Brain microvascular endothelial cell (primary cell): ENCODE results near the gene ADGRL1.
"Not testable (repeated sequence)": the region's sequence is repeated elsewhere in the genome, so short reads cannot be mapped to it uniquely, and the experiment has no call there.

ENCODE experiments used
- DNase-seq: peaks from one replicate; pipeline ENCODE4 v3.0.0-alpha.2; 2020
- H3K27ac ChIP-seq: fragments of 250-450 bp; sonication (Bioruptor Pico); 2 replicates; pipeline ENCODE4 v1.5.1; 2020; ENCODE audit warnings: mild to moderate bottlenecking, moderate library complexity
- H3K27me3 ChIP-seq: fragments of 250-450 bp; sonication (Bioruptor Pico); replicated peaks from 2 replicates; pipeline ENCODE4 v1.5.1; 2020; ENCODE audit warnings: mild to moderate bottlenecking
- H3K36me3 ChIP-seq: fragments of 250-450 bp; sonication (Bioruptor Pico); replicated peaks from 2 replicates; pipeline ENCODE4 v1.5.1; 2020; ENCODE audit warnings: mild to moderate bottlenecking
- H3K4me3 ChIP-seq: 2 replicates; pipeline ENCODE4 v1.5.1; 2011; ENCODE audit warnings: low read depth, mild to moderate bottlenecking, control low read depth, low read length, moderate library complexity
- CTCF ChIP-seq: IDR thresholded peaks from 2 replicates; pipeline ENCODE4 v1.5.1; 2011; ENCODE audit warnings: low read depth, mild to moderate bottlenecking, moderate library complexity, low read length, control low read depth, inconsistent platforms; ENCODE audit errors: missing control alignments
- in situ Hi-C: cut with HindIII; loops from 2 replicates; pipeline ENCODE4 v1.10.0; 2017; ENCODE audit warnings: low sequenced_read_pairs, low pct_ligation_motif_present

ADGRL1 gene

GRCh38 chr19:14203177-14203576 is 2.8 kb downstream of the ADGRL1 start:
- Histone ChIP-seq H3K36me3 (no peaks in the 10 kb centered on the region), H3K27ac (no peak overlapping the region), H3K27me3 (peaks cover 2% of the 10 kb centered on the region), H3K4me3 (no peak overlapping the region)
- in situ Hi-C loops, result no loop called here
- TF ChIP-seq CTCF, result no peak
- DNase-seq, result no peak

DNA sequence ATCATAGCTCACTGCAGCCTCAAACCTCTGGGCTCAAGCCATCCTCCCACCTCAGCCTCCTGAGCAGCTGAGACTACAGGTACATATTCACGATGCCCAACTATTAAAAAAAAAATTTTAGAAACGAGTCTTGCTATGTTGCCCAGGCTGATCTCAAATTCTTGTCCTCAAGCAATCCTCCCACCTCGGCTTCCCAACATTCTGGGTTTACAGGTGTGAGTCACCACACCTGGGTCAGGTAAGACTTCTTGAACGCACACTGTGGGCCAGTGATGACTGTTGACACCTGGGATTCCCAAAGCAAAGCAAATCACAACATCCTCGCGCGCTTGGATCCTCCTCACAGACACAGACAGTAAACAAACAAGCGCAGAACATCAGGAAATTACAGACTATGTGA is 4.5 kb downstream of the ADGRL1 start:
- H3K4me3 ChIP-seq, H3K27ac ChIP-seq, DNase-seq, H3K27me3 ChIP-seq, in situ Hi-C loops, H3K36me3 ChIP-seq: not testable (repeated sequence)

- in situ Hi-C loops, result not testable (repeated sequence)
Measured at GRCh38 chr19:14200147-14200841, 5.7 kb downstream of the ADGRL1 start.

GRCh38 chr19:14198384-14199376 is 7.3 kb downstream of the ADGRL1 start:
- Histone ChIP-seq H3K36me3 (no peaks in the 10 kb centered on the region), H3K4me3 (no peak overlapping the region), H3K27ac (no peak overlapping the region), H3K27me3 (no peaks in the 10 kb centered on the region)
- DNase-seq, result no peak
- in situ Hi-C loops, result no loop called here
- TF ChIP-seq CTCF, result peak; percentile 28

More at GRCh38 chr19:14200147-14200841, 5.7 kb downstream of the ADGRL1 start:
- not testable (repeated sequence) for H3K4me3 ChIP-seq, H3K36me3 ChIP-seq, H3K27ac ChIP-seq, H3K27me3 ChIP-seq
- peak; percentile 47 for DNase-seq
- TF ChIP-seq CTCF, result peak; percentile 70

DNA sequence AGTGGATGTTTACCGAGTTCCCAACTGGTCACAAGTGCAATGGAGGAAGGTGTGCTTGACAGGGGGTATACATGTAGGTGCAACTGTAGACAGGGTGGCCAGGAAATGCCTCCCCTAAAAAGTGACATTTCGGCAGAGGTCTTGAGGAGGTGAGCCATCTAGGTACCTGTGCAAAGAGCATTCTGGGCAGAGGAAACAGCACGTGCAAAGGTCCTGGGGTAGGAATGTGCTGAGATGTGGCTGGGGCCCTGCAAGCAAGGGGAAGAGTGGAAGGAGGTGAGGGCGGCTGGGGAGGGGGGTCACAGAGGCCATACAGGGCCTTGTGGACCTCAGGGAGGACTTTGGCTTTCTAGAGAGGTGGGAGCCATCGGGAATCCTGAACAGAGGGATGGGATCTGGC is 8.1 kb downstream of the ADGRL1 start:
- Histone ChIP-seq H3K36me3 (no peaks in the 10 kb centered on the region), H3K27me3 (no peaks in the 10 kb centered on the region), H3K4me3 (no peak overlapping the region), H3K27ac (no peak overlapping the region)
- no peak for TF ChIP-seq CTCF
- no peak for DNase-seq
- in situ Hi-C loops, result no loop called here

DNA sequence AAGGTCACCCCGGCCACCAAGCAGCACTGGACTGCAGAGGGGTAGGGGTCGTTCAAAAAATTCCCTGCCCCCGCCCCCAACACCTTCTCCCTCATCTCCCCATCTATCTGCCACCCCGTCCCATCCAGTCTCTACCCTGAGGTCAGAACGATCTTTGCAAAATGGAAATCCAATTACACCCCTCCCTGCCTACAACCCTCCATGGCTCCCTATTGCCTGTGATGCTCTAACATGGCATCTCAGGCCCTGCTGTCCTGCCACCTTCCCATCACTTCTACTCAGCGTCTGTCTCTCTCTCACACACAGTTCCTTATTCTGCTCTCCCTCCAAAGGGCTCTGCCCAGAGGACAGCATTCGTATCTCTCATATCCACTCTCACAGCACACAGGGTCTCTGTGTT is 8.7 kb downstream of the ADGRL1 start:
- H3K27me3 ChIP-seq, H3K36me3 ChIP-seq, H3K27ac ChIP-seq, DNase-seq, H3K4me3 ChIP-seq, in situ Hi-C loops: not testable (repeated sequence)
